Pons (tissue), 1 donor: ENCODE data around the gene MON2.
"Not testable (repeated sequence)": the region's sequence is repeated elsewhere in the genome, so short reads cannot be mapped to it uniquely, and the experiment has no call there.

Experiments
- DNase-seq: peaks from one replicate; pipeline ENCODE4 v3.0.0-alpha.2; 2016; ENCODE audit warnings: low spot score

MON2 gene, protein sequence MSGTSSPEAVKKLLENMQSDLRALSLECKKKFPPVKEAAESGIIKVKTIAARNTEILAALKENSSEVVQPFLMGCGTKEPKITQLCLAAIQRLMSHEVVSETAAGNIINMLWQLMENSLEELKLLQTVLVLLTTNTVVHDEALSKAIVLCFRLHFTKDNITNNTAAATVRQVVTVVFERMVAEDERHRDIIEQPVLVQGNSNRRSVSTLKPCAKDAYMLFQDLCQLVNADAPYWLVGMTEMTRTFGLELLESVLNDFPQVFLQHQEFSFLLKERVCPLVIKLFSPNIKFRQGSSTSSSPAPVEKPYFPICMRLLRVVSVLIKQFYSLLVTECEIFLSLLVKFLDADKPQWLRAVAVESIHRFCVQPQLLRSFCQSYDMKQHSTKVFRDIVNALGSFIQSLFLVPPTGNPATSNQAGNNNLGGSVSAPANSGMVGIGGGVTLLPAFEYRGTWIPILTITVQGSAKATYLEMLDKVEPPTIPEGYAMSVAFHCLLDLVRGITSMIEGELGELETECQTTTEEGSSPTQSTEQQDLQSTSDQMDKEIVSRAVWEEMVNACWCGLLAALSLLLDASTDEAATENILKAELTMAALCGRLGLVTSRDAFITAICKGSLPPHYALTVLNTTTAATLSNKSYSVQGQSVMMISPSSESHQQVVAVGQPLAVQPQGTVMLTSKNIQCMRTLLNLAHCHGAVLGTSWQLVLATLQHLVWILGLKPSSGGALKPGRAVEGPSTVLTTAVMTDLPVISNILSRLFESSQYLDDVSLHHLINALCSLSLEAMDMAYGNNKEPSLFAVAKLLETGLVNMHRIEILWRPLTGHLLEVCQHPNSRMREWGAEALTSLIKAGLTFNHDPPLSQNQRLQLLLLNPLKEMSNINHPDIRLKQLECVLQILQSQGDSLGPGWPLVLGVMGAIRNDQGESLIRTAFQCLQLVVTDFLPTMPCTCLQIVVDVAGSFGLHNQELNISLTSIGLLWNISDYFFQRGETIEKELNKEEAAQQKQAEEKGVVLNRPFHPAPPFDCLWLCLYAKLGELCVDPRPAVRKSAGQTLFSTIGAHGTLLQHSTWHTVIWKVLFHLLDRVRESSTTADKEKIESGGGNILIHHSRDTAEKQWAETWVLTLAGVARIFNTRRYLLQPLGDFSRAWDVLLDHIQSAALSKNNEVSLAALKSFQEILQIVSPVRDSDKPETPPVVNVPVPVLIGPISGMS (N-terminal part only)

DNA sequence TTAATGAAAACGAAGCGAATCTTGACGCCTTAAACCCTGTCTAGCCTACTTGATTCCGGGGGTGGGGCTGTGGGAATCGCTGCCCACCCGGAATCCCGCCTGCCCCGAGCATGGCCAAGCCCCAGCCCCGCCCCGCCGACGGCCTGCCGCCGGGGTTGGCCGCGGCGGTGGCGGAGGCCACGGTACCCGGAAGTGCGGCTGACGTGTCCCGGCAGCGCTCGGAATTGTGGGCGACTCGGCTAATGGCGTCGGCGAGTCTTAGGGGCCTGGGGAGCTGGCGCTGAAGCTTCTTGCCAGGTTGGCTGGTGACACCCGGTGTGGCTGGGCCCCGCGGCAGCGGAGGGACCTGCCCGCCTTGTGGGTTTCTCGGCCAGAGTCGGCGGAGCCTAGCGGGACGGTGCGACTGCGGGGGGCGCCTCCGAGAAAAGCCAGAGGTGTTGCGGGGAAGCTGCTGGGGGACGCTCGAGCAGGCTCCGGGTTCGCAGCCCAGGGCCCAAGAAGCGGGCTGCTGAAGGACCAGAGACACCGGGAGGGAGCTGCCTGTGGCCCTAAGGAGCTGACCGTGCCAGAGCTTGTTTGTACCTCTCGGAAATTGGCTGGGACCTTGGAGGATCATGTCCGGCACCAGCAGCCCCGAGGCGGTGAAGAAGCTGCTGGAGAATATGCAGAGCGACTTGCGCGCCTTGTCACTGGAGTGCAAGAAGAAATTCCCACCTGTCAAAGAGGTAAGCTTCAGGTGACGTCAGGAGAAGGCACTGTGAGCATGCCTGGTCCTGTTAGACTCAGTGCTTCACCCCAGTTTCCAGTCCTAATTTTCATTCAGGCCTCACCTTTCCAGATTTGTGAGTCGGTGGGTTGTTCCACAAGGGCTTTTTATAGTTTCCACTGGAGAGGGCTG is at the start of gene MON2:
MON2 (plus strand) TSS at position 233 of the 898 bp plus-strand sequence; CDS start at position 615, 382 bp downstream.
- peak; percentile 81 for DNase-seq

DNA sequence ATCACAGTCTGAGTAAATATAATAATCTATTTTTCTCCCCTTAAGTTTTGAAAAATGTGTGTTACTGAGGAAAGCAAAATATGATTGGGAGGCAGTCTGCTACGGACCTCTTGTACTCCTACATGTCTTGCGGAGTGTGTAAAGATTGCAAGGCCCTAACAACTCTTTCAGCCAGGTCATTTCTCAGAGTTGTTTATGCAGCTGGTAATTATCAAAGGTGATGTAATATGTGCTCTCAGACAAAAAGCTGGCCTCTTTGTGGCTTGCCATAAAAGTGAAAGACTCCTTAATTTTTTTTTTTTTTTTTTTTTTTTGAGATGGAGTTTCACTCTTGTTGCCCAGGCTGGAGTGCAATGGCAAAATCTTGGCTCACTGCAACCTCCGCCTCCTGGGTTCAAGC is 40.5 kb upstream of the MON2 start:
- no peak for DNase-seq

DNA sequence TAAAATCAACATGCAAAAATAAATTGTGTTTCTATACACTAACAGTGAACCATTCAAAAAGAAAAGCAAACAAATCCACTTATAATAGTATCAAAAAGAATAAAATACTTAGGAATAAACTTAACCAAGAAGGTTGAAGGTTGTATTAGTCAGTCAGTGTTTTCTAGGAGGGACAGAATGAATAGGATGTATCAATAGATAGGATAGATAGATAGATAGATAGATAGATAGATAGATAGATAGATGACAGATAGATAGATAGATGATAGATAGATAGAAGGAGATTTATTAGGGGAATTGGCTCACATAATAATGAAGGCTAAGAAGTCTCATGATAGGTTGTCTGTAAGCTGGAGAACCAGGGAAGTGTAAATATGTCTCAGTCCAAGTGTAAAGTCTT is 37.2 kb upstream of the MON2 start:
- no peak for DNase-seq

DNA sequence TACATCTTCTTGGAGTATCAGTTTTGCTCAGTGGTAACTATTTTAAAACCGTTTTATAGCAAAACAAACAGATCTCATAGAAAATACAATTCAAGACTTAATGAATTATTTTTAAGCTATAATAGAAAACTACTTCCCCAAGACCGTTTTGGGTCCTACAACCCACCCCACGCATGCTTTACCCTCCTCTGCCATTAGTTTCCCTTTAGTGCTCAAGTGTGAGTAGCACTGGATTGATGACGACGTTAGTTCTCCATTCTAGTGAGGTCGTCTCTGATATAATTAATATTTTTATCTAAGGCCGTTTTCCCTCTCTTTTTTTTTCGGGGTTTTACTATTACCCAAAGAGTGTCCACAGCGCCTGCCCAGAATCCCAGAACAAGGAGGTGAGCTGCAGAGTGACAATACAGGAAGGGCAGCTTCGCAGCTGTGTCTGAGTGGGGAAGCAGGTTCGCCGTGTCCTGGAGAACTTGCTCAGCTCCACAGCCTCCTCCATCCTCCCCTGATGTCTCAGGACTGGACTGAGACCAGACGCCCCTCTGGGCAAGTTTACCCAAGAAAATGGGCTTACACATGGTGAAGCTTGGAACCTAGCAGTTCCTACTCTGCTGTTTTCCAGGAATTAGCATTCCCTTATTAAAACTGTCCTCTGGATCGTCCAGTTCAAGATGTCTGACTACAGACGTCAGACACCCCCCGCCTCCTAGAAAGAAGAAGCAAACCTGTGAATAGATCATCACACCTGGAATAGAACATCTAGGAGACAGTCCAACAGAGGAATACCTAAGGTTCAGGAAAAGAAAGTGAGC is 31.9 kb upstream of the MON2 start:
- DNase-seq: no peak

DNA sequence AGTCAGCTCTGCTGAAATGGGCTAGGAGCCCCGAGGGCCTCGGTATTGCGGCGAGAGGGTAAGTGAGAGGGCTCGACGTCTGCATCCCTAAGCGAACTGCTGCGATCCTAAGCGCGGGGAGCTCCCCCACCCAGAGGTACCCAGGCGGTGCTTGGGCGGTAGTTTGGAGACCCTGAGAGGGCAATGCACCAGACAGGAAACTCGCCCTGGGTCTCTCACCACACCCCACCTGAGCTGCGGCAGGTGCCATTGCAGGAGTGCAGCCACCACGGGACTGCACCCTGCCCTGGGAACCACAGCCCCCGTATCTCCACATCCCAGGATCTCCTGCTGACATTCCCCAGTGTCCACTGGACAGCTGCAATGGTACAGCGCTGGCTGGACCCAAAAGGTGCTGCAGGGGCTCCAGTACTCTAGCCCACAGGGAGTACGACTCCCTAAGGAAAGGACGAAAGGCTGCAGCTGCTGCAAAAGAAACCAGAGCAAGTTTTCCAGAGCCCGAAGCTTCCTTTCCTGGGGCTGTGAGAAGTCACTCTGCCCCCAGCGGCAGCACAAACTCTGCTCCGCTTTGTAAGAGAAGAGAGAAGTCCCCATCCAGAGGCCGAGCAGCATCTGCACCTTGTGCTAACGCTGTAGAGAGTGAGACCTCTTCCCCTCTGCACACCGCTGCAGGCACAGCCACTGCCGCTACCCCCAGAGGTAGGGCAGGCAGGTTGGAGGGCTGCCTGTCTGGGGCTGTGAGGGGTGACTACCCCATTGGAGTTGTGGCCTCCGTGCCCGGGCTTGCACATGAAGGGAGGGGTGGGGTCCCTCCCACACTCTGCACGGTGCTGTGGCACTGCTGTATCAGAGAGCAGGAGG is 31.1 kb upstream of the MON2 start:
- DNase-seq: peak; percentile 50

DNA sequence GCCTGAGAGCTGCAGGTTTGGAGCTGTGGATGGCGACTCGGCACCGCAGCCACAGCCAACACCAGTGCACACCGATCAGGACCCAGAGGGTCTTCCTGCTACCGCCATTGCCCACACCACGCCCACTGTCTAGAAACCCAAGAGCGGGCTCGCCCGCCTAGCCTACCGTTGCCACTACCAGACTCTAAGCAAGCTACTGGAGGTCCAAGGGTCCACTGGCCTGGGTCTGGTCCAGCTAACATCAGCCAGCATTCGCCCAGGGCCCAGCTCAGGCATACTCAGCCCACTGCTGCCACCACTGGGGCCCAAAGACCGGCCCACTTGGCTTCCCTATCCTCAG is 30.5 kb upstream of the MON2 start:
- DNase-seq: no peak

DNA sequence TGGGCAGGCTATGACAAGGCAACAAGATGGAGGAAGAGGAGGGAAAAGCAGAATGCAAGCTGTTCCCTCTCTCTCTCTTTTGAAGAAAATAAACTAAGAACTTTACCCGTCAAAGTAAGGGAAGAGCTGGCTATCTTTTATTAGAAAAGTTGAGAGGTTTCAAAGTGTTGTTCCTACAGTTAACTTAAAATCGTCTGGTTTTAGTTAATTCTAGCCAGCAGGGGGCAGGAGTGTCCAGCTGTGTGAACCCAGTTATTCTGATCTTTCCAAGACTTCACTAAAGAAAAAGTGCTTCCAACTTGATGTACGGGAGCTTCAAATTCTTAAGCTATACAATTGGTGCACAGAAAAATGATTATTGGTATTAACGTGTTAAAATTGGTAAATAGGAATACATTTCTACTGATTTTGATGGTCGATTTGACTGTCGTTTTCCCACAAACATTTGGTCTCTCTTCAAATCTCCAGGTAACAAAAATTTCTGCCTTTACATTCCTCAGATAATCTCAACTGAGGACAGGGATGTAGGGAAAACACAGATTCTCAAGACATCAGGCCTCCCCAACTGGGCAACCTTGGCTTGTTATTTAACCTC is 28.4 kb upstream of the MON2 start:
- DNase-seq: peak; percentile 76

DNA sequence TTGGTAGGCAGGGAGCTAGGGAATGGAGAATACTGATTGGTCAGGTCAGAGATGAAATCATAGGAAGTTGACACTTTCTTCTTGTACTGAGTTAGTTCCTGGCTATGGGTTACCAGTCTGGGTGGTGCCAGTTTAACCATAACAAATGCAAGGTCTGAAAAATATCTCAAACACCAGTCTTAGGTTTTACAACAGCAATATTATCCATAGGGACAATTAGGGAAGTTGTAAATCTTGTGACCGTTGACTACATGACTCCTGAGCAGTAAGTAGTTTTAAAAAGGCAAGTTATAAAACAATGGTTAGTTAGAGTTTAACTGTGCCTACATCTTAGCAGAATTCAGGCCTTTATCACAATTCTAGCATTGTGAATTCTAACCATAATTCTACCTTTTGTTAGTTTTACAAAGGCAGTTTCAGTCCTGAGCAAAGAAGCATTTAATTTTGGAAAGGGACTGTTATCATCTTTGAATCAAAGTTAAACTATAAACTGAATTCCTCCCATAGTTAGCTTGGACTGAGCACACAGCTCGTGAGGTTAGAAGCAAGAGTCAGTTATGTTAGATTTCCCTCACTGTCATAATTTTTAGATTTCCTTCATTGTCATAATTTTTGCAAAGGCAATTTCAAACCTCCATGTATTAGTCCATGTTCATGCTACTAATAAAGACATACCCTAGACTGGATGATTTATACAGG is 19.7 kb upstream of the MON2 start:
- DNase-seq: no peak

DNA sequence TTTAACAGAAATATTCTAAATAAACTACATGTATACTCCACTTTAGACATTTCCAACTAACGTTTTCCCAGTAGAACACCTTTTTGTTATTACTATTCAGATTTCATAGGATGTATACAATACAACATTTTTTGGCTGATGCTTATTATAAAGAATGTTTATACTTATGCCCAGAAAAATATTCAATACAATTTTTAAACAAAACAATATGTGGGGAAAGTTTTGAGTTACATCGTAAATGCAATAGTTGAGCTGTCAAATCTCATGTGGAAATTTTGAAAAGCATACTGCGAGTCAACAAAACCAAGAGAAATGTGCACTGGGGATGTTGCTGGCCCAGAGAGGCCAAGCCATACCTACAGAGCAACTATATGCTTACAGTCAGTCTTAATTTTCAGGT is 18.2 kb upstream of the MON2 start:
- no peak for DNase-seq

DNA sequence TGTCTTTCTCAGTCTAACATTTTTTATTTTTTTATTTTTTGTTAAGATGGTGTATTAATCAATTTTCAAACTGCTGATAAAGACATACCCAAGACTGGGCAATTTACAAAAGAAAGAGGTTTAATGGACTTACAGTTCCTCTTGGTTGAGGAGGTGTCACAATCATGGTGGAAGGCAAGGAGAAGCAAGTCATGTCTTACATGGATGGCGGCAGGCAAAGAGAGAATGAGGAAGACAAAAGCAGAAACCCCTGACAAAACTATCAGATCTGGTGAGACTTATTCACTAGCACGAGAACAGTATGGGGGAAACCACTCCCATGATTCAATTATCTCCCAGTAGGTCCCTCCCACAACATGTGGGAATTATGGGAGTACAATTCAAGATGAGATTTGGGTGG is 11.2 kb upstream of the MON2 start:
- not testable (repeated sequence) for DNase-seq

DNA sequence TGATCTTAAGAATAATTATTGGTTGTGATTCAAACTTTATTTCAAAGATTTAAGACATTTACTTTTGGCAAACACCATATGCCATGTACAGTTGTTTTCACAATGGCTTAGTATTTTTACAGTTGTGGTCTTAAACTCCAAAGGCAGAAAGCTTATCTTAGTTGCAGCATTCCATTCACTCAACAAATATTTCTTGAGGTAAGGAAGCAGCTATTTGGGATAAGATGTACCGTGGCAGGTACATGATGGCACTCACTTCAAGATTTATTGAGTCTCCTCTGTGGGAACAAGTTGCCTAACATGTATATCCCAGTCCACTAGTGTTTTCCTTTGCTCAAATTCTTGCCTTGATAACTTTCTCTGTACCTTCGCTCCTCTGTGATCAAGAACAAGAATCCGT is 8.0 kb upstream of the MON2 start:
- DNase-seq: no peak

DNA sequence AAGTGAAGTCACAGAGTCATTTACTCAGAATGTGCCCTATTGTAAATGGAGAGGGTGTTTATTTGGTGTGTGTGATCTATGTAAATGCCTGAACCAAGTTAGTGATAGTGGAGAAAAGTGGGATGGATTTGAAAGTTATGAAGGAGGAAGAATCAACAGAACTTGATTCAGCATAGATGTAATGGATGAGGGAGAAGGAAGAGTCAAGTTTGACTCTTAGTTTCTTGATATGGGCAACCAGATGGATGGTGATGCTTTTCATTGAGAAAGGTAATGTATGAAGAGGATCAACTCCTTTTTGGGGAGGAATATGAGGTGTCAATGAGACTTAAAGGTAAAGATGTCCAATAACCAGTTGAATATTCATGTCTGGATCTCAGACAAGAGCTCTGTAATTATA is 6.7 kb upstream of the MON2 start:
- DNase-seq: no peak

DNA sequence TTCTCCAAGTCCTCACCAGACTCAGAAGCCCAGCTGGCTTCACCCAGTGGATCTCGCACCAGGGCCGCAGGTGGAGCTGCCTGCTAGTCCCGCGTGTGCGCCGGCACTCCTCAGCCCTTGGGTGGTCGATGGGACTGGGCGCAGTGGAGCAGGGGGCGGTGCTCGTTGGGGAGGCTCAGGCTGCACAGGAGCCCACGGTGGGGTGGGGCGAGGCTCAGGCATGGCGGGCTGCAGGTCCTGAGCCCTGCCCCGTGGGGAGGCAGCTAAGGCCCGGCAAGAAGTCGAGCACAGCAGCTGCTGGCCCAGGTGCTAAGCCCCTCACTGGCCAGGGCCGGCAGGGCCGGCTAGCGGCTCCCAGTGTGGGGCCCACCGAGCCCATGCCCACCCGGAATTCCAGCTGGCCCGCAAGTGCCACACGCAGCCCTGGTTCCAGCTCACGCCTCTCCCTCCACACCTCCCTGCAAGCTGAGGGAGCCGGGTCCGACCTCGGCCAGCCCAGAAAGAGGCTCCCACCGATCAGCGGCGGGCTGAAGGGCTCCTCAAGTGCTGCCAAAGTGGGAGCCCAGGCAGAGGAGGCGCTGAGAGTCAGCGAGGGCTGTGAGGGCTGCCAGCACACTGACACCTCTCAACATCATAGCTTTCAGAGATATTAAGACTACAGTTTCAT is 5.3 kb upstream of the MON2 start:
- not testable (repeated sequence) for DNase-seq

DNA sequence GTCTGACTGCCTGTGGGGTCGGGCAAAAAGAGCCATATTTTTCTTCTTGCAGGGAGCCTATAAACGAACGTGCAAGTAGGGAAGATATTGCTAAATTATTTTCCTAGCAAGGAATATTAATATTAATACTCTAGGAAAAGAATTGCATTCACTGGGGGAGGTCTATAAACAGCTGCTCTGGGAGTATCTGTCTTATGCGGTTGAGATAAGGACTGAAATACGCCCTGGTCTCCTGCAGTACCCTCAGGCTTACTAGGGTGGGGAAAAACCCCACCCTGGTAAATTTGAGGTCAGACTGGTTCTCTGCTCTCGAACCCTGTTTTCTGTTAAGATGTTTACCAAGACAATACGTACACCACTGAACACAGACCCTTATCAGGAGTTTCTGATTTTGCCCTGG is 3.4 kb upstream of the MON2 start:
- not testable (repeated sequence) for DNase-seq

DNA sequence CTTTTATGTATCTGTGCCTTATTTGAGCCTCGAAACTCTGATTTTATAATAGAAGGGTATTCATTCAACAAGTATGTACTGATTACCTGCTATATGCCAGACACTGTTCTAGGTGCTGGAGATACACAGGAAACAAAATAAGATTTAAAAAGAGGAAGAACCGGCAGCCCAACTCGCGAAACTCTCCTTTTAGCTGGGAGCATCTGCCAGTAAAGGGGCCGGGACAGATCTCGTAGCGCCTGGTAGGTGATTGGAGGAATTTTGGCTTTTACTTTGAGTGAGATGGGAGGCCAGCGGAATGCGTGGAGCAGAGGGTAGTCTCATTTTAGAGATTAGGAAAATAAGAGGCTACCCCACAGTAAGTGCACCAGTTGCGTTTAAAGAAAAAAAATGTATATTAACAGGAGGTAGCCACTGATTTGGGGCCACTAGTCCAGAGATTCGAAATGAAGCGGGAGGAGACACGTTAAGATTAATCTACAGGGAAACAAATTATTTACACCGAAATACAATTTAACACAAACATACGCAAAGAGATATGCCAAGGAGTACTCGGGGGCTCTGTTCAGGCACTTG is 520 bp upstream of the MON2 start:
- DNase-seq: peak; percentile 58

DNA sequence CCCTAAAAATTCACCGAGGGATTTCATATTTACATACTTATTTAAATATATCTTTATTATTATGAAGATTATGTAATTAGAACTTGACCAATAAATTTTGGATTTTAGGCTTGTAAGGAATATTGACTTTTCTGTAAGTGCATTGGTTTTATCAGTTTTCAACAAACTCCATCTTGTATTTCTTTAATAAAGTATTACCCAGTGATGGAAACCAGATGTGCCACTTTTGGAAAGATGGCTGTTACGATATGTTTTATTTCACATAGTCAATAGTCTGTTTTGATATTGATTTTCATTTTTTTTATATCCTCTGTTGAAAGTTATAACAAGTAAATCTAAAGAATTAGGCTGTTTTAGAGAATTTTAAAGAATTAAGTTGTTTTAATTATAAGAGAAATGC is 1.8 kb downstream of the MON2 start:
- DNase-seq: no peak

DNA sequence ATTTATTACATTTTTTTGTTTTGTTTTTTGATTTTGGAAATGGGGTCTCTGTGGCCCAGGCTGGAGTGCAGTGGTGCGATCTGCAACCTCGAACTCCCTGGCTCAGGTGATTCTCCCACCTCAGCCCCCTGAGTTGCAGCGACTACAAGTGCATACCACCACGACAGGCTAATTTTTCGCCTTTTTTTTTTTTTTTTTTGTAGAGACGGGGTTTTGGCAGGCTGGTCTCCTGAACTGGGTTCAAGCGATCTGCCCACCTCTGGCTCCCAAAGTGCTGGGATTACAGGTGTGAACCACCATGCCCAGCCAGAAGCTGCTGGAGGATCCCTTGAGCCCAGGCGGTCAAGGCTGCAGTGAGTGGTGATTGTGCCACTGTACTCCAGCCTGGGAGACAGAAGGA is 2.3 kb downstream of the MON2 start:
- no peak for DNase-seq

DNA sequence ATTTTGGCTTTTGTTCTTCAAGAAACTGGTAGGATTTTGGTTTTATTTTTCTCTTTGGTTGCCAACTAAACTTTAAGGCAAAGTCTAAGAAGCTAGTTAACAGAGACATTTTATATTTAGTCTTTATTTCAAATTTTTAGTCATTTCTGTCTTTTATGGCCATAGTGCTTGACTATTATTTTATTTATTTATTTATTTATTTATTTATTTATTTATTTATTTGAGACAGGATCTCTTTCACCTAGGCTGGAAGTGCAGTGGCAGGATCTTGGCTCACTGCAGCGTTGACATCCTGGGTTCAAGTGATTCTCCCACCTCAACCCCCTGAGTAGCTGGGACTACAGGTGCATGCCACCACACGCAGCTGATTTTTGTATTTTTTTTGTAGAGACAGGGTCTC is 3.1 kb downstream of the MON2 start:
- no peak for DNase-seq
